ENCODE data around the gene HIPK3. TPM values are rescaled to one million over a fixed set of nuclear protein-coding genes. Genes with fewer than 3 reads are reported as not detected.

HIPK3 gene
- total and polyA plus RNA-seq, 2 experiments from 2014 or later: 5.5 to 29.8 TPM

GRCh38 chr11:33211580-33211979 is 45.6 kb upstream of the HIPK3 start:
- Histone ChIP-seq H4K20me1 (replicated peaks; ENCODE audit: insufficient read depth) (no peaks in the 10 kb centered on the region), H3K27ac (ENCODE audit: low read depth) (no peak overlapping the region), H3K4me3 (no peak overlapping the region), H3K27me3 (ENCODE audit: insufficient read depth) (no peaks in the 10 kb centered on the region), H3K36me3 (ENCODE audit: insufficient read depth) (no peaks in the 10 kb centered on the region), H3K4me1 (ENCODE audit: insufficient read depth) (no peaks in the 10 kb centered on the region), H3K79me2 (replicated peaks; ENCODE audit: insufficient read depth) (no peaks in the 10 kb centered on the region), H2AFZ (no peak overlapping the region), H3K4me2 (no peak overlapping the region), H3K9me2 (ENCODE audit: insufficient read depth) (no peaks in the 10 kb centered on the region), H3F3A (replicated peaks; ENCODE audit: low read depth) (no peaks in the 10 kb centered on the region)
- peaks cover 5% of the 10 kb centered on the region; the same call in 1 of the 3 replicates for H3K9me3 Mint-ChIP-seq
- no peaks in the 10 kb centered on the region for H3K36me3 Mint-ChIP-seq (ENCODE audit: low read depth)
- H3K27ac Mint-ChIP-seq: no peak overlapping the region
- DNase-seq (ENCODE audit: low spot score): no peak
- no peak overlapping the region for H3K4me3 Mint-ChIP-seq
- H3K4me1 Mint-ChIP-seq: peaks cover 5% of the 10 kb centered on the region; the same call in 1 of the 3 replicates
- H3K27me3 Mint-ChIP-seq (ENCODE audit: insufficient read depth, low read depth, poor library complexity): no peaks in the 10 kb centered on the region
- no peak for ATAC-seq
- TF ChIP-seq CTCF (conservative IDR thresholded peaks at IDR 0.05; ENCODE audit: low read depth in 2 of 2): no peak
- TF ChIP-seq ZNF114 (CRISPR knock-in tag; IDR thresholded peaks at IDR 0.05): no peak

GRCh38 chr11:33214187-33214586 is 43.0 kb upstream of the HIPK3 start:
- TF ChIP-seq REST (IDR thresholded peaks at IDR 0.05; ENCODE audit: unreplicated experiment): no peak
- no peak for ATAC-seq
- no peak overlapping the region for H3K4me3 ChIP-seq
- Mint-ChIP-seq H3K9me3 (peaks cover 5% of the 10 kb centered on the region; the same call in 2 of the 3 replicates), H3K4me1 (no peaks in the 10 kb centered on the region), H3K4me3 (no peak overlapping the region), H3K36me3 (ENCODE audit: low read depth) (no peaks in the 10 kb centered on the region), H3K27ac (no peak overlapping the region), H3K27me3 (ENCODE audit: insufficient read depth, low read depth, poor library complexity) (no peaks in the 10 kb centered on the region)
- DNase-seq (ENCODE audit: low spot score): no peak
- no peaks in the 10 kb centered on the region for H4K20me1 ChIP-seq (replicated peaks; ENCODE audit: insufficient read depth)
- H3K36me3 ChIP-seq (ENCODE audit: insufficient read depth): no peaks in the 10 kb centered on the region
- H2AFZ ChIP-seq: no peak overlapping the region
- no peaks in the 10 kb centered on the region for H3F3A ChIP-seq (replicated peaks; ENCODE audit: low read depth)
- no peaks in the 10 kb centered on the region for H3K27me3 ChIP-seq (ENCODE audit: insufficient read depth)
- H3K27ac ChIP-seq (ENCODE audit: low read depth): no peak overlapping the region
- H3K79me2 ChIP-seq (replicated peaks; ENCODE audit: insufficient read depth): no peaks in the 10 kb centered on the region
- H3K9me2 ChIP-seq (ENCODE audit: insufficient read depth): no peaks in the 10 kb centered on the region
- H3K4me2 ChIP-seq: no peak overlapping the region
- no peaks in the 10 kb centered on the region for H3K4me1 ChIP-seq (ENCODE audit: insufficient read depth)

GRCh38 chr11:33214767-33215166 is 42.4 kb upstream of the HIPK3 start:
- Histone ChIP-seq H3K27ac (ENCODE audit: low read depth) (no peak overlapping the region), H3K4me2 (no peak overlapping the region), H3K36me3 (ENCODE audit: insufficient read depth) (no peaks in the 10 kb centered on the region), H4K20me1 (replicated peaks; ENCODE audit: insufficient read depth) (no peaks in the 10 kb centered on the region), H3K4me3 (no peak overlapping the region), H3F3A (replicated peaks; ENCODE audit: low read depth) (no peaks in the 10 kb centered on the region), H3K4me1 (ENCODE audit: insufficient read depth) (no peaks in the 10 kb centered on the region), H3K9me2 (ENCODE audit: insufficient read depth) (no peaks in the 10 kb centered on the region), H2AFZ (no peak overlapping the region), H3K79me2 (replicated peaks; ENCODE audit: insufficient read depth) (no peaks in the 10 kb centered on the region), H3K27me3 (ENCODE audit: insufficient read depth) (no peaks in the 10 kb centered on the region)
- Mint-ChIP-seq H3K27me3 (ENCODE audit: insufficient read depth, low read depth, poor library complexity) (no peaks in the 10 kb centered on the region), H3K4me1 (no peaks in the 10 kb centered on the region), H3K4me3 (no peak overlapping the region), H3K9me3 (peaks cover 5% of the 10 kb centered on the region; the same call in 2 of the 3 replicates), H3K36me3 (ENCODE audit: low read depth) (no peaks in the 10 kb centered on the region), H3K27ac (no peak overlapping the region)
- ATAC-seq: no peak
- no peak for DNase-seq (ENCODE audit: low spot score)
- TF ChIP-seq STAT1 (IDR thresholded peaks at IDR 0.05; ENCODE audit: unreplicated experiment) (no peak), ETS1 (IDR thresholded peaks at IDR 0.05) (no peak), POLR2AphosphoS5 (IDR thresholded peaks at IDR 0.05; ENCODE audit: low read depth) (no peak)
